GM23338 (cell line): Measurements from ENCODE around the gene MAP3K8.

Experiments
- EZH2phosphoT487 ChIP-seq: fragments of 200-600 bp; sonication (generic); IDR thresholded peaks from one replicate; pipeline ENCODE4 v1.8.1; 2018; ENCODE audit warnings: antibody characterized with exemption; ENCODE audit not compliant: unreplicated experiment
- TF ChIP-seq, protein P1 (sequence below), 2 experiments: fragments of 200-600 bp in 1 of 2; sonication (generic) in 1 of 2; conservative IDR thresholded peaks; 2 replicates each; pipeline versions ENCODE4 v1.5.1 to v1.6.1; 2016 to 2017; ENCODE audit warnings: antibody characterized with exemption in 2 of 2, low read depth in 2 of 2, mild to moderate bottlenecking in 2 of 2, moderate library complexity in 1 of 2
- TF ChIP-seq, protein P2 (sequence below): IDR thresholded peaks from one replicate; pipeline ENCODE4 v1.6.1; 2018; ENCODE audit warnings: antibody characterized with exemption; ENCODE audit not compliant: unreplicated experiment

GRCh38 chr10:30398193-30398592, 35.8 kb upstream of the MAP3K8 start:
- TF ChIP-seq, protein P1, sequence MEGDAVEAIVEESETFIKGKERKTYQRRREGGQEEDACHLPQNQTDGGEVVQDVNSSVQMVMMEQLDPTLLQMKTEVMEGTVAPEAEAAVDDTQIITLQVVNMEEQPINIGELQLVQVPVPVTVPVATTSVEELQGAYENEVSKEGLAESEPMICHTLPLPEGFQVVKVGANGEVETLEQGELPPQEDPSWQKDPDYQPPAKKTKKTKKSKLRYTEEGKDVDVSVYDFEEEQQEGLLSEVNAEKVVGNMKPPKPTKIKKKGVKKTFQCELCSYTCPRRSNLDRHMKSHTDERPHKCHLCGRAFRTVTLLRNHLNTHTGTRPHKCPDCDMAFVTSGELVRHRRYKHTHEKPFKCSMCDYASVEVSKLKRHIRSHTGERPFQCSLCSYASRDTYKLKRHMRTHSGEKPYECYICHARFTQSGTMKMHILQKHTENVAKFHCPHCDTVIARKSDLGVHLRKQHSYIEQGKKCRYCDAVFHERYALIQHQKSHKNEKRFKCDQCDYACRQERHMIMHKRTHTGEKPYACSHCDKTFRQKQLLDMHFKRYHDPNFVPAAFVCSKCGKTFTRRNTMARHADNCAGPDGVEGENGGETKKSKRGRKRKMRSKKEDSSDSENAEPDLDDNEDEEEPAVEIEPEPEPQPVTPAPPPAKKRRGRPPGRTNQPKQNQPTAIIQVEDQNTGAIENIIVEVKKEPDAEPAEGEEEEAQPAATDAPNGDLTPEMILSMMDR (conservative IDR thresholded peaks at IDR 0.05; ENCODE audit: low read depth in 2 of 2) = no peak
- TF ChIP-seq, protein P2, sequence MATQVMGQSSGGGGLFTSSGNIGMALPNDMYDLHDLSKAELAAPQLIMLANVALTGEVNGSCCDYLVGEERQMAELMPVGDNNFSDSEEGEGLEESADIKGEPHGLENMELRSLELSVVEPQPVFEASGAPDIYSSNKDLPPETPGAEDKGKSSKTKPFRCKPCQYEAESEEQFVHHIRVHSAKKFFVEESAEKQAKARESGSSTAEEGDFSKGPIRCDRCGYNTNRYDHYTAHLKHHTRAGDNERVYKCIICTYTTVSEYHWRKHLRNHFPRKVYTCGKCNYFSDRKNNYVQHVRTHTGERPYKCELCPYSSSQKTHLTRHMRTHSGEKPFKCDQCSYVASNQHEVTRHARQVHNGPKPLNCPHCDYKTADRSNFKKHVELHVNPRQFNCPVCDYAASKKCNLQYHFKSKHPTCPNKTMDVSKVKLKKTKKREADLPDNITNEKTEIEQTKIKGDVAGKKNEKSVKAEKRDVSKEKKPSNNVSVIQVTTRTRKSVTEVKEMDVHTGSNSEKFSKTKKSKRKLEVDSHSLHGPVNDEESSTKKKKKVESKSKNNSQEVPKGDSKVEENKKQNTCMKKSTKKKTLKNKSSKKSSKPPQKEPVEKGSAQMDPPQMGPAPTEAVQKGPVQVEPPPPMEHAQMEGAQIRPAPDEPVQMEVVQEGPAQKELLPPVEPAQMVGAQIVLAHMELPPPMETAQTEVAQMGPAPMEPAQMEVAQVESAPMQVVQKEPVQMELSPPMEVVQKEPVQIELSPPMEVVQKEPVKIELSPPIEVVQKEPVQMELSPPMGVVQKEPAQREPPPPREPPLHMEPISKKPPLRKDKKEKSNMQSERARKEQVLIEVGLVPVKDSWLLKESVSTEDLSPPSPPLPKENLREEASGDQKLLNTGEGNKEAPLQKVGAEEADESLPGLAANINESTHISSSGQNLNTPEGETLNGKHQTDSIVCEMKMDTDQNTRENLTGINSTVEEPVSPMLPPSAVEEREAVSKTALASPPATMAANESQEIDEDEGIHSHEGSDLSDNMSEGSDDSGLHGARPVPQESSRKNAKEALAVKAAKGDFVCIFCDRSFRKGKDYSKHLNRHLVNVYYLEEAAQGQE = no peak
- TF ChIP-seq EZH2phosphoT487 = no peak
